Retinal pigment epithelial cell (primary cell): ENCODE data around the gene NUFIP2.

ENCODE experiments used
- DNase-seq: peaks from one replicate; pipeline ENCODE4 v3.0.0-alpha.2; 2010; ENCODE audit warnings: low read depth
- H3K4me3 ChIP-seq: 2 replicates; pipeline ENCODE4 v1.5.1; 2011; ENCODE audit warnings: mild to moderate bottlenecking, low read length, control low read depth, moderate library complexity
- CTCF ChIP-seq: conservative IDR thresholded peaks from 2 replicates; pipeline ENCODE4 v1.5.1; 2011; ENCODE audit warnings: low read depth, low read length, control low read depth, inconsistent platforms

Gene NUFIP2

DNA sequence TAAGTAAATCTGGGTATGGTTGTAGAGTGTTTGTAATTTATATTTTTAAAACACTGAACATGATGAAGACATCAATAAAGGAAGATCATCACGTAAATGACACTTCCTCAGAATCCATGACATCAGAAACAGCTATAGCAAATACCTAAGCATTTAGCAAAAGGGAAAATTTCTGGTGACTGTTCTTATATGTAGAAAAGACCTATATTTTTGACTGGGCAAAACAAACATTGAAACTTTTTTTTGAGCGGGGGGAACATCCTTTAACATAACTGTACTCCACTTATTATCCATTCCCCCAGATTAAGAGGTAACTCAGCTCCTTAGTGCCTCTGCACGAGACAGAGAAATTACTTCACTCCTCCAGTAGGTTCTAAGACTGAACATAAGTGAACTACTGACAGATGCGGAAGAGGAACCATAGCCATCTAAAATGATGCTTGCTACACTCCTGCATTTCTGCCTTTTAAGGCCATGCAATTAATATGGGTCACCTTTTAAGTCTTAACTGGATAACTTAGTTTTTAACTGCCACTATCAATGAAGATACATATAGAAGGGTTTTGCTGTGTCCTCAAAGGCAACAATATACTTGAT lies 37.9 kb downstream of the NUFIP2 start:
- no peak overlapping the region for H3K4me3 ChIP-seq
- TF ChIP-seq CTCF: no peak
- DNase-seq: no peak

GRCh38 chr17:29253037-29253436 lies 40.9 kb downstream of the NUFIP2 start:
- no peak for TF ChIP-seq CTCF
- no peak for DNase-seq
- no peak overlapping the region for H3K4me3 ChIP-seq

DNA sequence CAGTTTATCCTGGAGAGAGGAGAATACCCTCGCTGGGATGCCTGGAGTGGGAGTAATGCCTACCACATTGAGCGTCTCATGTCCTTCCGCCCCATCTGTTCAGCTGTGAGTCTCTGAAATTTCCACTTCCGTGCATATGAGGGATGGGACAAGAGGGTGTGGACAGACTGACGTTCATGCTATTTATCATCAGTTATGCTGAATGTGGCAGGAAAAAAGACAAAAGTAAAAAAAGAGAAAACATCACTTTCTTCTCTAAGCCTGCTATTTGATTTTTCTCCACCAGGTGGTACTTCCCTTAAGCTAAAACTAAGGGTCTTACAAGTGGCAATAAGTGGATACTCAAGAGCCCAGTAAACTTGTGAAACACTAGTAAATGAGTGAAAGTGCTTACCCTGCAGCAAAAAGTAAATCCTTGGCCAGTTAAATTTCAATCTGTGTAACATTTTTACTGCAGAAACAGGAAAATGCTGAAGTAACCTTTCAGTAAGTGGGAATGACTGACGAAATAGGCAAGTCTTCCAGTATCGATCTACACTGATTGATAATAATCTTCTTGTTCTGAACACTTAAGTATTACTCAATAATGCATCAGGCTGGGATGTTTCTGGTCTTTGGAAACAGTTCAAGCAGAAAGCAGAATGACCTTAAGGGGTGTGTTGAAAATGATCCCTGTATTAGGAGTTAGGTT lies 41.7 kb downstream of the NUFIP2 start:
- H3K4me3 ChIP-seq: no peak overlapping the region
- DNase-seq: no peak
- TF ChIP-seq CTCF: peak; percentile 61

DNA sequence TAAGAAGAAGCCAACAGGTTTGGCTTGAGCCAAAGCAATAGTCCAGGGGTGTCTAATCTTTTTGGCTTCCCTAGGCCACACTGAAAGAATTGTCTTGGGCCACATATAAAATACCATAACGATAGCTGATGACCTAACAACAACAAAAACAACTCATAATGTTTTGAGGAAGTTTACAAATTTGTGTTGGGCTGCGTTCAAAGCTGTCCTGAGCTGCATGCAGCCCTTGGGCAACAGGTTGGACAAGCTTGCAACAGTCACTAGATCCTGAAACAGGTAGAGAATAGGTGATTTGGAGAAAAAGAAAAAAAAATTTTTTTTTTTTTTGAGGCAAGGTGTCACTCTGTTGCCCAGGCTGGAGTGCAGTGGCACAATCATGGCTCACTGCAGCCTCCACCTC lies 42.8 kb downstream of the NUFIP2 start:
- no peak for DNase-seq
- TF ChIP-seq CTCF: no peak
- H3K4me3 ChIP-seq: no peak overlapping the region

GRCh38 chr17:29250666-29251065 lies 43.3 kb downstream of the NUFIP2 start:
- no peak overlapping the region for H3K4me3 ChIP-seq
- DNase-seq: no peak
- no peak for TF ChIP-seq CTCF

DNA sequence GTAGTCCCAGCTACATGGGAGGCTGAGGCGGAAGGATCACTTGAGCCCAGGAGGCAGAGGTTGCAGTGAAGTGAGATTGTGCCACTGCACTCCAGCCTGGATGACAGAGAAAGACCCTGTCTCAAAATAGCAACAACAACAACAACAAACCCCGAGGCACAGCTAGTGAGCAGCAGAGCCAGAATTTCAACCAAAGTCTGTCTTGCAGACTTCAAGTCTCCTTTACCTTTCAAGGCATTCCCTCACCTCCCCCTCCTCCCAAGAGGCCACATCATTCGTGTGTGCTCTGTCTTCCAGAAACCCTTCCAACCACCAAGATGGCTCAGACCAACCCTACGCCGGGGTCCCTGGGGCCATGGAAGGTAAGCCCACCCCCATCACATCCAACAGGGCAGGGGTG lies 45.1 kb downstream of the NUFIP2 start:
- no peak for DNase-seq
- no peak for TF ChIP-seq CTCF
- H3K4me3 ChIP-seq: no peak overlapping the region

- no peak for DNase-seq
- H3K4me3 ChIP-seq: no peak overlapping the region
- no peak for TF ChIP-seq CTCF
Observed at GRCh38 chr17:29247219-29247618, 46.7 kb downstream of the NUFIP2 start.
